Measurements from ENCODE around the gene RIPPLY1. TPM values are rescaled to one million over a fixed set of nuclear protein-coding genes. Genes with fewer than 3 reads are reported as not detected.
A peak's percentile ranks its signal among the peaks of the same experiment; 100 is the strongest.
"Not testable (repeated sequence)": the region's sequence is repeated elsewhere in the genome, so short reads cannot be mapped to it uniquely, and the experiment has no call there.

The RIPPLY1 gene
- total RNA-seq, 1 experiment from 2014 or later: not detected

GRCh38 chrX:106874075-106874474 lies 29.1 kb downstream of the RIPPLY1 start:
- H3K9me3 ChIP-seq (ENCODE audit: low read depth, low read length, poor library complexity, severe bottlenecking): no peaks in the 10 kb centered on the region
- no peaks in the 10 kb centered on the region for H3K36me3 ChIP-seq (ENCODE audit: insufficient read depth, low read length, poor library complexity, severe bottlenecking)
- H3K4me1 ChIP-seq (ENCODE audit: insufficient read depth, low read length, poor library complexity, severe bottlenecking): no peaks in the 10 kb centered on the region
- H3K27me3 ChIP-seq (replicated peaks; ENCODE audit: insufficient read depth, low read depth, low read length, poor library complexity): peaks cover 6% of the 10 kb centered on the region
- H3K4me3 ChIP-seq (ENCODE audit: low read depth, low read length, poor library complexity, severe bottlenecking): no peak overlapping the region
- ChIA-PET CTCF (interaction anchor here (1.0 kb wide), 5 partner anchors 10 to 1020 kb away, joined by 3 to 6 read pairs (median 3); partner anchors contain the start of gene NCBP2L), POLR2A (ENCODE audit: low non-redundant PET) (no interaction called here)
- TF ChIP-seq EZH2 (IDR thresholded peaks at IDR 0.05; ENCODE audit: borderline replicate concordance, low read depth, low read length, poor library complexity, severe bottlenecking) (no peak), CTCF (conservative IDR thresholded peaks at IDR 0.05; ENCODE audit: low read depth, low read length) (peak; percentile 77)
- BruUV-seq (replicated peaks): no TSS peak
- peak; percentile 47 for DNase-seq (ENCODE audit: low spot score)
- intact Hi-C loops (cut with micrococcal nuclease; ENCODE audit: unreplicated experiment): no loop called here
- H3K27ac ChIP-seq (ENCODE audit: low read depth, low read length, poor library complexity, severe bottlenecking): no peak overlapping the region

GRCh38 chrX:106872796-106873195 lies 30.3 kb downstream of the RIPPLY1 start:
- H3K4me1 ChIP-seq (ENCODE audit: insufficient read depth, low read length, poor library complexity, severe bottlenecking); BruUV-seq (replicated peaks); CTCF ChIA-PET: not testable (repeated sequence)

GRCh38 chrX:106863697-106864096 lies 39.4 kb downstream of the RIPPLY1 start:
- Histone ChIP-seq H3K27ac (ENCODE audit: low read depth, low read length, poor library complexity, severe bottlenecking) (no peak overlapping the region), H3K36me3 (ENCODE audit: insufficient read depth, low read length, poor library complexity, severe bottlenecking) (no peaks in the 10 kb centered on the region), H3K27me3 (replicated peaks; ENCODE audit: insufficient read depth, low read depth, low read length, poor library complexity) (peaks cover 16% of the 10 kb centered on the region), H3K4me3 (ENCODE audit: low read depth, low read length, poor library complexity, severe bottlenecking) (no peak overlapping the region), H3K4me1 (ENCODE audit: insufficient read depth, low read length, poor library complexity, severe bottlenecking) (no peaks in the 10 kb centered on the region), H3K9me3 (ENCODE audit: low read depth, low read length, poor library complexity, severe bottlenecking) (no peaks in the 10 kb centered on the region)
- CTCF ChIA-PET: interaction anchor here (1.0 to 1.7 kb wide), 2 partner anchors 8 to 10 kb away, joined by 3 to 6 read pairs; no protein-coding TSS in a partner anchor
- DNase-seq (ENCODE audit: low spot score): no peak
- no TSS peak for BruUV-seq (replicated peaks)
- TF ChIP-seq CTCF (conservative IDR thresholded peaks at IDR 0.05; ENCODE audit: low read depth, low read length) (no peak), EZH2 (IDR thresholded peaks at IDR 0.05; ENCODE audit: borderline replicate concordance, low read depth, low read length, poor library complexity, severe bottlenecking) (no peak)
- POLR2A ChIA-PET (ENCODE audit: low non-redundant PET): no interaction called here
- intact Hi-C loops (cut with micrococcal nuclease; ENCODE audit: unreplicated experiment): no loop called here

More at GRCh38 chrX:106872796-106873195, 30.3 kb downstream of the RIPPLY1 start:
- H3K27me3 ChIP-seq (replicated peaks; ENCODE audit: insufficient read depth, low read depth, low read length, poor library complexity): peaks cover 15% of the 10 kb centered on the region
- H3K4me3 ChIP-seq (ENCODE audit: low read depth, low read length, poor library complexity, severe bottlenecking); intact Hi-C loops (cut with micrococcal nuclease; ENCODE audit: unreplicated experiment); H3K9me3 ChIP-seq (ENCODE audit: low read depth, low read length, poor library complexity, severe bottlenecking); DNase-seq (ENCODE audit: low spot score); POLR2A ChIA-PET (ENCODE audit: low non-redundant PET); H3K27ac ChIP-seq (ENCODE audit: low read depth, low read length, poor library complexity, severe bottlenecking); H3K36me3 ChIP-seq (ENCODE audit: insufficient read depth, low read length, poor library complexity, severe bottlenecking): not testable (repeated sequence)

Data from A673 (cell line).